ENCODE results near the gene FAM107B.

Gene FAM107B

GRCh38 chr10:14583252-14583651 lies 191.4 kb downstream of the FAM107B start (continued):
- TF ChIP-seq PATZ1 (CRISPR knock-in tag; IDR thresholded peaks at IDR 0.05; ENCODE audit: borderline replicate concordance), result no peak

GRCh38 chr10:14581553-14582321 lies 193.0 kb downstream of the FAM107B start:
- TF ChIP-seq ZNF8 (CRISPR knock-in tag; IDR thresholded peaks at IDR 0.05) (no peak), ISL1 (CRISPR knock-in tag; IDR thresholded peaks at IDR 0.05) (no peak), TSHZ2 (CRISPR knock-in tag; IDR thresholded peaks at IDR 0.05) (no peak), POU6F1 (CRISPR knock-in tag; IDR thresholded peaks at IDR 0.05; ENCODE audit: borderline replicate concordance, low read depth) (no peak), ZNF565 (CRISPR knock-in tag; conservative IDR thresholded peaks at IDR 0.05; ENCODE audit: low read depth) (no peak), BACH2 (CRISPR knock-in tag; IDR thresholded peaks at IDR 0.05; ENCODE audit: borderline replicate concordance) (no peak), ZC3H10 (CRISPR knock-in tag; IDR thresholded peaks at IDR 0.05) (no peak), SNAI2 (CRISPR knock-in tag; IDR thresholded peaks at IDR 0.05) (no peak), ESRRG (CRISPR knock-in tag; IDR thresholded peaks at IDR 0.05) (no peak), GLIS3 (CRISPR knock-in tag; IDR thresholded peaks at IDR 0.05) (no peak), OSR1 (CRISPR knock-in tag; IDR thresholded peaks at IDR 0.05) (no peak), ARNTL (CRISPR knock-in tag; IDR thresholded peaks at IDR 0.05; ENCODE audit: borderline replicate concordance, low read depth) (no peak), CREB5 (CRISPR knock-in tag; IDR thresholded peaks at IDR 0.05; ENCODE audit: low read depth) (no peak), ZFP30 (CRISPR knock-in tag; IDR thresholded peaks at IDR 0.05) (no peak), RARB (CRISPR knock-in tag; IDR thresholded peaks at IDR 0.05) (no peak), ZFP3 (CRISPR knock-in tag; IDR thresholded peaks at IDR 0.05) (no peak), CSDC2 (CRISPR knock-in tag; IDR thresholded peaks at IDR 0.05) (no peak), PATZ1 (CRISPR knock-in tag; IDR thresholded peaks at IDR 0.05; ENCODE audit: borderline replicate concordance) (no peak), PPARA (CRISPR knock-in tag; IDR thresholded peaks at IDR 0.05; ENCODE audit: borderline replicate concordance) (no peak)
- no peak for ATAC-seq

- TF ChIP-seq ZFP3 (CRISPR knock-in tag; IDR thresholded peaks at IDR 0.05) (no peak), CSRNP3 (CRISPR knock-in tag; IDR thresholded peaks at IDR 0.05) (no peak), TSHZ2 (CRISPR knock-in tag; IDR thresholded peaks at IDR 0.05) (no peak)
- ATAC-seq, result no peak
Measured at GRCh38 chr10:14580671-14581332, 193.9 kb downstream of the FAM107B start.

Measured in SK-N-SH treated with all-trans-retinoic acid at 6 μM for 48 hours (cell line).